ENCODE measurements around the gene RETREG2. TPM values are rescaled to one million over a fixed set of nuclear protein-coding genes. Genes with fewer than 3 reads are reported as not detected.
A peak's percentile ranks its signal among the peaks of the same experiment; 100 is the strongest.

The RETREG2 gene
- polyA plus RNA-seq, 1 donor from 2014 or later = 156 TPM

GRCh38 chr2:219158025-219158424 is 20.1 kb upstream of the RETREG2 start:
- Histone ChIP-seq H3K4me3 (ENCODE audit: low read length) (no peak overlapping the region), H2AFZ (ENCODE audit: low read depth, low read length) (no peak overlapping the region), H3K36me3 (ENCODE audit: insufficient read depth, low read length) (no peaks in the 10 kb centered on the region), H3K9ac (ENCODE audit: low read length) (no peak overlapping the region), H3K4me2 (ENCODE audit: low read length) (no peak overlapping the region), H4K20me1 (ENCODE audit: insufficient read depth) (no peaks in the 10 kb centered on the region), H3K9me2 (ENCODE audit: insufficient read depth, low read length) (no peaks in the 10 kb centered on the region), H3K27ac (ENCODE audit: low read length) (no peak overlapping the region), H3K79me2 (replicated peaks; ENCODE audit: insufficient read depth, low read length) (no peaks in the 10 kb centered on the region), H3K9me3 (ENCODE audit: low read length) (no peaks in the 10 kb centered on the region), H3K27me3 (ENCODE audit: insufficient read depth, low read depth, low read length) (no peaks in the 10 kb centered on the region), H3F3A (ENCODE audit: insufficient read depth, low read length, poor library complexity, severe bottlenecking) (no peaks in the 10 kb centered on the region)
- TF ChIP-seq TAF1 (IDR thresholded peaks at IDR 0.05; ENCODE audit: low read depth) (no peak), POLR2AphosphoS5 (IDR thresholded peaks at IDR 0.05) (no peak), SMC3 (conservative IDR thresholded peaks at IDR 0.05; ENCODE audit: poor library complexity) (no peak)

- H3K9me2 ChIP-seq (ENCODE audit: insufficient read depth, low read length) = no peaks in the 10 kb centered on the region
- H3K9ac ChIP-seq (ENCODE audit: low read length) = no peak overlapping the region
- no peak for TF ChIP-seq RAD21 (conservative IDR thresholded peaks at IDR 0.05)
- TF ChIP-seq, protein P1, sequence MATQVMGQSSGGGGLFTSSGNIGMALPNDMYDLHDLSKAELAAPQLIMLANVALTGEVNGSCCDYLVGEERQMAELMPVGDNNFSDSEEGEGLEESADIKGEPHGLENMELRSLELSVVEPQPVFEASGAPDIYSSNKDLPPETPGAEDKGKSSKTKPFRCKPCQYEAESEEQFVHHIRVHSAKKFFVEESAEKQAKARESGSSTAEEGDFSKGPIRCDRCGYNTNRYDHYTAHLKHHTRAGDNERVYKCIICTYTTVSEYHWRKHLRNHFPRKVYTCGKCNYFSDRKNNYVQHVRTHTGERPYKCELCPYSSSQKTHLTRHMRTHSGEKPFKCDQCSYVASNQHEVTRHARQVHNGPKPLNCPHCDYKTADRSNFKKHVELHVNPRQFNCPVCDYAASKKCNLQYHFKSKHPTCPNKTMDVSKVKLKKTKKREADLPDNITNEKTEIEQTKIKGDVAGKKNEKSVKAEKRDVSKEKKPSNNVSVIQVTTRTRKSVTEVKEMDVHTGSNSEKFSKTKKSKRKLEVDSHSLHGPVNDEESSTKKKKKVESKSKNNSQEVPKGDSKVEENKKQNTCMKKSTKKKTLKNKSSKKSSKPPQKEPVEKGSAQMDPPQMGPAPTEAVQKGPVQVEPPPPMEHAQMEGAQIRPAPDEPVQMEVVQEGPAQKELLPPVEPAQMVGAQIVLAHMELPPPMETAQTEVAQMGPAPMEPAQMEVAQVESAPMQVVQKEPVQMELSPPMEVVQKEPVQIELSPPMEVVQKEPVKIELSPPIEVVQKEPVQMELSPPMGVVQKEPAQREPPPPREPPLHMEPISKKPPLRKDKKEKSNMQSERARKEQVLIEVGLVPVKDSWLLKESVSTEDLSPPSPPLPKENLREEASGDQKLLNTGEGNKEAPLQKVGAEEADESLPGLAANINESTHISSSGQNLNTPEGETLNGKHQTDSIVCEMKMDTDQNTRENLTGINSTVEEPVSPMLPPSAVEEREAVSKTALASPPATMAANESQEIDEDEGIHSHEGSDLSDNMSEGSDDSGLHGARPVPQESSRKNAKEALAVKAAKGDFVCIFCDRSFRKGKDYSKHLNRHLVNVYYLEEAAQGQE (IDR thresholded peaks at IDR 0.05; ENCODE audit: borderline replicate concordance) = no peak
- TF ChIP-seq EP300 (conservative IDR thresholded peaks at IDR 0.05; ENCODE audit: poor library complexity, severe bottlenecking) = no peak
- TF ChIP-seq, protein P2, sequence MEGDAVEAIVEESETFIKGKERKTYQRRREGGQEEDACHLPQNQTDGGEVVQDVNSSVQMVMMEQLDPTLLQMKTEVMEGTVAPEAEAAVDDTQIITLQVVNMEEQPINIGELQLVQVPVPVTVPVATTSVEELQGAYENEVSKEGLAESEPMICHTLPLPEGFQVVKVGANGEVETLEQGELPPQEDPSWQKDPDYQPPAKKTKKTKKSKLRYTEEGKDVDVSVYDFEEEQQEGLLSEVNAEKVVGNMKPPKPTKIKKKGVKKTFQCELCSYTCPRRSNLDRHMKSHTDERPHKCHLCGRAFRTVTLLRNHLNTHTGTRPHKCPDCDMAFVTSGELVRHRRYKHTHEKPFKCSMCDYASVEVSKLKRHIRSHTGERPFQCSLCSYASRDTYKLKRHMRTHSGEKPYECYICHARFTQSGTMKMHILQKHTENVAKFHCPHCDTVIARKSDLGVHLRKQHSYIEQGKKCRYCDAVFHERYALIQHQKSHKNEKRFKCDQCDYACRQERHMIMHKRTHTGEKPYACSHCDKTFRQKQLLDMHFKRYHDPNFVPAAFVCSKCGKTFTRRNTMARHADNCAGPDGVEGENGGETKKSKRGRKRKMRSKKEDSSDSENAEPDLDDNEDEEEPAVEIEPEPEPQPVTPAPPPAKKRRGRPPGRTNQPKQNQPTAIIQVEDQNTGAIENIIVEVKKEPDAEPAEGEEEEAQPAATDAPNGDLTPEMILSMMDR (IDR thresholded peaks at IDR 0.05; ENCODE audit: poor library complexity, severe bottlenecking) = no peak
- TF ChIP-seq SMC3 (conservative IDR thresholded peaks at IDR 0.05; ENCODE audit: poor library complexity) = no peak
- no peak for TF ChIP-seq EZH2 (IDR thresholded peaks at IDR 0.05; ENCODE audit: borderline replicate concordance, insufficient read depth, low read length, poor library complexity, severe bottlenecking)
- no peak for TF ChIP-seq TAF1 (IDR thresholded peaks at IDR 0.05; ENCODE audit: low read depth)
- no peak for TF ChIP-seq MXI1 (conservative IDR thresholded peaks at IDR 0.05; ENCODE audit: poor library complexity, severe bottlenecking)
- TF ChIP-seq POLR2AphosphoS5 (IDR thresholded peaks at IDR 0.05) = no peak
- no peaks in the 10 kb centered on the region for H3K27me3 ChIP-seq (ENCODE audit: insufficient read depth, low read depth, low read length)
- no peaks in the 10 kb centered on the region for H3K9me3 ChIP-seq (ENCODE audit: low read length)
- H3K36me3 ChIP-seq (ENCODE audit: insufficient read depth, low read length) = no peaks in the 10 kb centered on the region
- no peaks in the 10 kb centered on the region for H4K20me1 ChIP-seq (ENCODE audit: insufficient read depth)
- no peaks in the 10 kb centered on the region for H3K79me2 ChIP-seq (replicated peaks; ENCODE audit: insufficient read depth, low read length)
- no peak overlapping the region for H3K4me2 ChIP-seq (ENCODE audit: low read length)
- no peak overlapping the region for H3K27ac ChIP-seq (ENCODE audit: low read length)
- no peaks in the 10 kb centered on the region for H3F3A ChIP-seq (ENCODE audit: insufficient read depth, low read length, poor library complexity, severe bottlenecking)
- no peak overlapping the region for H3K4me3 ChIP-seq (ENCODE audit: low read length)
- no peak overlapping the region for H2AFZ ChIP-seq (ENCODE audit: low read depth, low read length)
Observed at GRCh38 chr2:219158586-219158985, 19.5 kb upstream of the RETREG2 start.

- Histone ChIP-seq H3K4me3 (ENCODE audit: low read length) (peak overlapping the region; percentile 85), H3F3A (ENCODE audit: insufficient read depth, low read length, poor library complexity, severe bottlenecking) (no peaks in the 10 kb centered on the region), H2AFZ (ENCODE audit: low read depth, low read length) (peak overlapping the region; percentile 66), H3K4me2 (ENCODE audit: low read length) (peak overlapping the region; percentile 63), H3K27ac (ENCODE audit: low read length) (peak overlapping the region; percentile 78), H4K20me1 (ENCODE audit: insufficient read depth) (no peaks in the 10 kb centered on the region), H3K36me3 (ENCODE audit: insufficient read depth, low read length) (no peaks in the 10 kb centered on the region), H3K27me3 (ENCODE audit: insufficient read depth, low read depth, low read length) (no peaks in the 10 kb centered on the region), H3K9ac (ENCODE audit: low read length) (peak overlapping the region; percentile 81), H3K9me2 (ENCODE audit: insufficient read depth, low read length) (no peaks in the 10 kb centered on the region), H3K9me3 (ENCODE audit: low read length) (no peaks in the 10 kb centered on the region), H3K79me2 (replicated peaks; ENCODE audit: insufficient read depth, low read length) (no peaks in the 10 kb centered on the region)
- no peak for TF ChIP-seq TAF1 (IDR thresholded peaks at IDR 0.05; ENCODE audit: low read depth)
- TF ChIP-seq, protein P1 (IDR thresholded peaks at IDR 0.05; ENCODE audit: borderline replicate concordance) = peak; percentile 3
- TF ChIP-seq EP300 (conservative IDR thresholded peaks at IDR 0.05; ENCODE audit: poor library complexity, severe bottlenecking) = no peak
Observed at GRCh38 chr2:219159771-219160185, 18.3 kb upstream of the RETREG2 start.
